SJSA1 (cell line): ENCODE measurements around the gene GPR152. TPM values are rescaled to one million over a fixed set of nuclear protein-coding genes. Genes with fewer than 3 reads are reported as not detected.
A peak's percentile ranks its signal among the peaks of the same experiment; 100 is the strongest.
"Not testable (repeated sequence)": the region's sequence is repeated elsewhere in the genome, so short reads cannot be mapped to it uniquely, and the experiment has no call there.

Source experiments
- DNase-seq, 2 experiments: peaks; one replicate each; pipeline ENCODE4 v3.0.0-alpha.2; 2015 to 2020; ENCODE audit warnings: low spot score in 2 of 2, low read depth in 1 of 2
- H3K27ac ChIP-seq: fragments of 250-450 bp; sonication (Bioruptor Pico); 2 replicates; pipeline ENCODE4 v1.5.1; 2020; ENCODE audit warnings: mild to moderate bottlenecking, moderate library complexity
- H3K27me3 ChIP-seq: fragments of 250-450 bp; sonication (Bioruptor Pico); replicated peaks from 2 replicates; pipeline ENCODE4 v1.5.1; 2020; ENCODE audit warnings: mild to moderate bottlenecking, moderate library complexity
- H3K36me3 ChIP-seq: fragments of 250-450 bp; sonication (Bioruptor Pico); 2 replicates; pipeline ENCODE4 v1.5.1; 2020; ENCODE audit warnings: mild to moderate bottlenecking
- H3K4me1 ChIP-seq: fragments of 250-450 bp; sonication (Bioruptor Pico); replicated peaks from 2 replicates; pipeline ENCODE4 v1.6.1; 2021; ENCODE audit warnings: mild to moderate bottlenecking
- H3K4me3 ChIP-seq: fragments of 250-450 bp; sonication (Bioruptor Pico); 2 replicates; pipeline ENCODE4 v1.5.1; 2020; ENCODE audit warnings: mild to moderate bottlenecking
- H3K9me3 ChIP-seq: fragments of 250-450 bp; sonication (Bioruptor Pico); replicated peaks from 2 replicates; pipeline ENCODE4 v1.5.1; 2020; ENCODE audit warnings: mild to moderate bottlenecking
- total RNA-seq: library from RNA; depleted of rRNA; stranded (reverse); fragments of >200 nt; shearing (Covaris generic); gene quantifications from 2 replicates; pipeline ENCODE4 v1.2.3, GENCODE V29; 2014

GPR152 gene
- total RNA-seq, 1 experiment from 2014 or later: not detected

DNA sequence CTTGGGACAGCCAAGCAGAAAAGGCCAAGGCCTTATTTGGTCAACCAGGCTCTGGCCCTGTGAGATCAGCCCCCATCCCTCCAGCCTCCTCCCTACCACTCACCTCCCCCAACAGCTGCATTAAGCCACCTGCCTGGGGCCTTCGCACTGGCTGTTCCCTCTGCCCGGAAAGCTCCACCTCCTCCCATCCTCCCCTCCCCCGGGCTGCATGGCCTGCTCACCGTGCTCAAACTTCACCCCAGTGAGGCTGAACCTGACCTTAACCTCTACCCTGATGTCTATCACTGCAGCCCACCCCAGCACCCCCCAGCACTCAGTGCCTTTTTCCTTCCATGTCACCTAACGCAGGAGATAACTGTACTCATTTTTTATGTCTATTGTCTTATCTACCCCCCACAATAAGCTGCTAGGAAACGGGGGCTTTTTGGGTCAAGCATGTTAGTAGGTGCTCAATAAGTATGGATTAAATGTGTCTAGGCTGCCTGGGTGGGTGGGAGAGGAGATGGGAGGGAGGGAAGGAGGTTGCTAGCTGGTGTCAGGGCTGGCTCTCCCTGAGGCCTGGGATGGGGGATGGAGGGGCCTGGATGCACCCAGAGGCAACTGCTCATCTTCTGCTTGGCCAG, 16.0 kb downstream of the GPR152 start:
- Histone ChIP-seq H3K9me3 (no peaks in the 10 kb centered on the region), H3K4me3 (no peak overlapping the region), H3K27ac (no peak overlapping the region), H3K27me3 (no peaks in the 10 kb centered on the region), H3K36me3 (peaks cover 96% of the 10 kb centered on the region), H3K4me1 (no peaks in the 10 kb centered on the region)
- no peak for DNase-seq

DNA sequence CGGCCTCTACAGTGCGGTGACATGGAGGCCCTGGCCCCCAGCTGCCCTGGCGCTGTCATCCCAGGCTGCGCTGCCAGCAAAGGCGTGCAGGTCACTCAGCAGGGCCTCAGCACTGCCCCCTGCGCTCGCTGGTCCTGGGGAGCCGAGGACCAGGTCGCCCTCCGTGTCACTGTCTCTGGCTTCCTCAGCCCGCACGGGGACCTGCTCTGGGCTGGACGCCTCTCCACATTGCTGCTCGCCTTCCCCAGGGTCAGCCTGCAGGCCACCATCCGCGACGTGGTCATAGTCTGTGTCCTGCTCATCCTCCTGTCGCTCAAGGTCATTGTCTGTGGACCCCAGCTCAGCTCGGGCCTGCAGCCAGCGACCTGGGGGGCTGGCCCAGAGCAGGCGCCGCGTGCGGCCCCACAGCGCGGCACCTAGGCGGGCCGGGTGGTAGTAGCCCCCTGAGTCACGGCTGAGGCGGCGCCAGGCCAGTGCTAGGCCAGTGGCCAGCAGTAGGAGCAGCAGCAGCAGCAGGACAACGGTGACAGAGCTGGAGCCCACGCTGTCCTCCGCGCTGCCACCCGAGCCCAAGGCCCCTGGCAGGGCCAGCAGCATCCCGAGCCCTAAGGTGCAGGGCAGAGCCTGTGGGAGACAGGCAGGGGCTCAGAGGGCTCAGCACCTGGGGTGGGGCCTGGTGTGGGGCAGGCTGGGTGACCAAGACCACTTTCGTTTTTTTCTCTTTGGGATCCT, 16.6 kb downstream of the GPR152 start:
- no peaks in the 10 kb centered on the region for H3K9me3 ChIP-seq
- peaks cover 96% of the 10 kb centered on the region for H3K36me3 ChIP-seq
- no peak for DNase-seq
- H3K27ac ChIP-seq: no peak overlapping the region
- H3K4me1 ChIP-seq: no peaks in the 10 kb centered on the region
- no peak overlapping the region for H3K4me3 ChIP-seq
- no peaks in the 10 kb centered on the region for H3K27me3 ChIP-seq

DNA sequence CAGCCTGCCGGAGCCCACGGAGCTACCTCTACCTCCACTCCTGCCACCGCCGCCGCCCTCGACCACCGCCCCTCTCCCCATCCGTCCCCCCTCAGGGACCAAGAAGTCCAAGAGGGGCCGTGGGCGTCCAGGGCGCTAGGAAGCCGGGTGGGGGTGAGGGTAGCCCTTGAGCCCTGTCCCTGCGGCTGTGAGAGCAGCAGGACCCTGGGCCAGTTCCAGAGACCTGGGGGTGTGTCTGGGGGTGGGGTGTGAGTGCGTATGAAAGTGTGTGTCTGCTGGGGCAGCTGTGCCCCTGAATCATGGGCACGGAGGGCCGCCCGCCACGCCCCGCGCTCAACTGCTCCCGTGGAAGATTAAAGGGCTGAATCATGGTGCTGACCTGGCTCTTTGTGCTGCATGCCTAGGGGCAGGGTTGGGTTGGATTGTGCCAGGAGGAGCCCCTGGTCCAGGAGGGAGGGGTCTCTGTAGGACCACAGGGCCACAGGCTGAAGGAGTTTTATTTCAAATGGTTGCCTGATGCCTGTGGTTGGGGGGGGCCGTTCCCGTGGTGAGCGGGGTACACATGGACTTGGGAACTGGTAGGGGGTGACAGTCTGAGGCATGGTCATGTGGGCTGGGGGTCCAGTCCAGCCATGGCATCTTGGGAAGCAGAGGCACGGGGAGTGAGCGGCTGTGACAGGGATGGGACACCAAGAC, 17.4 kb downstream of the GPR152 start:
- no peak overlapping the region for H3K4me3 ChIP-seq
- H3K27ac ChIP-seq: no peak overlapping the region
- H3K4me1 ChIP-seq: no peaks in the 10 kb centered on the region
- DNase-seq: no peak
- no peaks in the 10 kb centered on the region for H3K27me3 ChIP-seq
- no peaks in the 10 kb centered on the region for H3K9me3 ChIP-seq
- H3K36me3 ChIP-seq: peaks cover 96% of the 10 kb centered on the region

DNA sequence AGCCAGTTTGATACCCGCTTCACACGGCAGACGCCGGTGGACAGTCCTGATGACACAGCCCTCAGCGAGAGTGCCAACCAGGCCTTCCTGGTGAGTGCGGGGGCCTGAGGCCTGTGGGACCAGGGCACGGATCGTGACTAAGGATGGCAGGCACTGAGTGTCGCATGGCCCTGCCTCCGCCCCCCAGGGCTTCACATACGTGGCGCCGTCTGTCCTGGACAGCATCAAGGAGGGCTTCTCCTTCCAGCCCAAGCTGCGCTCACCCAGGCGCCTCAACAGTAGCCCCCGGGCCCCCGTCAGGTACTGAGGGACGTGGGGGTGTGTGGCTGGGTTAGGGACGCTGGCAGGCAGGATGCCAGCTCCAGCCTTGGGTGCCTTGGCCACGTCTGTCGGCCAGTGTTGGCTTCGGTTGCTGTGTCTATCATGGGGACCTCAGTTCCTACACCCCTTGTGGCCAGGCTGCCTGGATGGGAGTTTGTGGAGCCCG, 18.1 kb downstream of the GPR152 start:
- Histone ChIP-seq H3K9me3 (no peaks in the 10 kb centered on the region), H3K27me3 (no peaks in the 10 kb centered on the region), H3K4me3 (no peak overlapping the region), H3K4me1 (peaks cover under 1% of the 10 kb centered on the region), H3K36me3 (peaks cover 96% of the 10 kb centered on the region), H3K27ac (no peak overlapping the region)
- DNase-seq: no peak

DNA sequence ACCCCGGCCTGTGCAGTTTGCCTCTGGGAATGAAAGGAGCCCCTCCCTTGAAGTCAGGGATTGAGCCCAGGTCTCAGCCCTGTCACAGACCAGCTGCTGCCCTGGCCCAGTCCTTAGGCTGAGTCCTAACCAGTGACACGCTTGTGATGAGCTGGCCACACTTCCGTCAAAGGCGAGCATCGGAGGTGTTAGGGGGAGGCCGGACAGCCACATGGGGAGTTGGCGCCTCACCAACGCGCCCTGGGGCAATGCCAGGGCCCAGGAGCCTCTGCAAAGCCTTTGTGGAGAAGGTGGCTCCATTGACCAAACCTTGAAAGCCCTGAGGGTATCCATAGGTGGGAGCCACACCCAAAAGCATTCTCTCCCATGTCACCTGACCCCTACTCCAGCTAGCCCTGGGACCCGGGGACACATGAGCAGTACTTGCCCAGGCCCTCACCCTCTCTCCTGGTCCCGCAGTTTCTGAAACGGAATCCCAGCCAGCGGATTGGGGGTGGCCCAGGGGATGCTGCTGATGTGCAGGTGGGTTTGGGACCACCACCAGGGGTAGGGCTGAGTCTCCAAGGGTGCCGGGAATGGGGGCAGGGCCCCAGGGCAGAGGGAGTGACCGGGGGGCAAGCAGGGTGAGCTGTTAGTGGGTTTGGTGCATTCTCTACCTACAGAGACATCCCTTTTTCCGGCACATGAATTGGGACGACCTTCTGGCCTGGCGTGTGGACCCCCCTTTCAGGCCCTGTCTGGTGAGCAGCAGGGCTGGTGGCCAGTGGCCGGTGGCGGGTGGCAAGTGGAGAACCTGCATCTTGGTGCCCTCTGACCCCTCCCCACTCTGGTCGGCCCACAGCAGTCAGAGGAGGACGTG, 18.8 kb downstream of the GPR152 start:
- H3K9me3 ChIP-seq: no peaks in the 10 kb centered on the region
- no peaks in the 10 kb centered on the region for H3K27me3 ChIP-seq
- DNase-seq: no peak
- H3K4me1 ChIP-seq: peaks cover 6% of the 10 kb centered on the region
- no peak overlapping the region for H3K27ac ChIP-seq
- peaks cover 94% of the 10 kb centered on the region for H3K36me3 ChIP-seq
- no peak overlapping the region for H3K4me3 ChIP-seq

DNA sequence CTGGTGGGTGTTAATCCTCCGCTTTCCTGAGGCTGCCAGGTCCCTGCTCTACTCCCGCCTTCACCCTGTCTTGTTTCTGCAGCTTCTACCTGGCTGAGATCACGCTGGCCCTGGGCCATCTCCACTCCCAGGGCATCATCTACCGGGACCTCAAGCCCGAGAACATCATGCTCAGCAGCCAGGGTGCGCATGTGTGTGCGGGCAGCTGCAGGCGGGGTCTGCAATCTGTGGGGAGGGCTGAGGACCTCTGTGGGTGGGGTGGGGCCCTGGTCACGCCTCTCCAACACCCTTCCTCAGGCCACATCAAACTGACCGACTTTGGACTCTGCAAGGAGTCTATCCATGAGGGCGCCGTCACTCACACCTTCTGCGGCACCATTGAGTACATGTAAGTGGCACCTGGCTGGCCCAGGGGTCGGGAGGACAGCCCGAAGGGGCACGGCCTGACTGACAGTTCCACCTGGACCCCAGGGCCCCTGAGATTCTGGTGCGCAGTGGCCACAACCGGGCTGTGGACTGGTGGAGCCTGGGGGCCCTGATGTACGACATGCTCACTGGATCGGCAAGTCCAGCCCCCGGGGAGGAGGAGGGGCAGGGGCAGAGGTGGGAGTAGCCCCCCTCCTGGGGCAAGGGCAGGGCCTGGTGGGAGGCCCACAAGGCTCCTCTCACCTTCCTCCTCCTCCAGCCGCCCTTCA, 19.7 kb downstream of the GPR152 start:
- no peak overlapping the region for H3K27ac ChIP-seq
- H3K27me3 ChIP-seq: no peaks in the 10 kb centered on the region
- no peaks in the 10 kb centered on the region for H3K9me3 ChIP-seq
- no peak for DNase-seq
- peaks cover 6% of the 10 kb centered on the region for H3K4me1 ChIP-seq
- H3K4me3 ChIP-seq: no peak overlapping the region
- H3K36me3 ChIP-seq: peaks cover 87% of the 10 kb centered on the region

DNA sequence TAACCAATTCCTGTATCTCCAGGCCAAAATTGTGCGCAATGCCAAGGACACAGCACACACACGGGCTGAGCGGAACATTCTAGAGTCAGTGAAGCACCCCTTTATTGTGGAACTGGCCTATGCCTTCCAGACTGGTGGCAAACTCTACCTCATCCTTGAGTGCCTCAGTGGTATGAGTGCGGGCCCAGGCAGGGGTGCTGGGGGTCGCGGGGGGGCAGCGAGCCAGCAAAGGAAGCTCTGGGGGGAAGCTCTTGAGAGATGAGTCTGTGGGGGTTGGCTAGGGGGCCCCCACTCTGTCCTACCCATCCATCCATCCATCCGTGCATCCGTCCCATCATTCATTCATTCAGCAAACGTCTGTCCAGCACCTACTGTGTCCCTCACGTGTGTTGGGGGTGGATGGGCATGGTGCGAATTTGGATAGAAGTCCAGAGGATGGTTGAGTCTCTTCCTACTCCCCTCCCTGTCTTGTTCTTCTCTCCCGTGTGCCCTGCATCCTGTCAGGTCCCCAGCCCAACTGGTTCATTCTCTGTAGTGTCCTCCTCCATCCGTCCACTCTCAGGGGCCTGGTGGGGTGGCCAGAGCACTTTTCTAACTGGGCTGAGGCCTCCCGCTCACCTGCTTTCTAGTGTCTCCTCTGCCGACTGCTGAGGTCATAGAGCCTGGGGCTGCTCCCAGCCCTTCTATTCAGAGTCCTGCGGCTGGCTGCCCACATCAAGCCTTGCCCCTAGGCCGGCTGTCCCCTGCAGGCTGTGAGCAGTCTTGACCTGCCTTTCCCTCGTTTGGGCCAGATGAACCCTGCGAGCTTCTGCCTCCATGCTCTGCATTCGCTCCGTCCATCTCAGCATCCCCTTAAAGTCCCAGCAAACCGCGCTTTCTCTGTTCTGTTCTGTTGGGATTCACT, 20.9 kb downstream of the GPR152 start:
- no peak for DNase-seq
- no peak overlapping the region for H3K27ac ChIP-seq
- H3K36me3 ChIP-seq: peaks cover 79% of the 10 kb centered on the region
- H3K4me1 ChIP-seq: peaks cover 13% of the 10 kb centered on the region
- no peaks in the 10 kb centered on the region for H3K27me3 ChIP-seq
- H3K9me3 ChIP-seq: no peaks in the 10 kb centered on the region
- H3K4me3 ChIP-seq: no peak overlapping the region

DNA sequence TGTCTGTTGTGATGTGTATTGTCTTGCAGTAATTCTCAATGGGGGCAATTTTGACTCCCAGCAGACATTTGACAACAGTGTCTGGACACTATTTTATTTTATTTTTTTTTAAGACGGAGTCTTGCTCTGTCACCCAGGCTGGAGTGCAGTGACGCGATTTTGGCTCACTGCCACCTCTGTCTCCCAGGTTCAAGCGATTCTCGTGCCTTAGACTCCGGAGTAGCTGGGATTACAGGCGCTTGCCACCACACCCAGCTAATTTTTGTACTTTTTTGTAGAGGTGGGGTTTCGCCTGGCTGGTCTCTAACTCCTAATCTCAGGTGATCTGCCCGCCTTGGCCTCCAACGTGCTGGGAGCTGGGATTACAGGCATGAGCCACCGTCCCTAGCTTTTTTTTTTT, 22.8 kb downstream of the GPR152 start:
- Histone ChIP-seq H3K4me3 (no peak overlapping the region), H3K27me3 (no peaks in the 10 kb centered on the region), H3K27ac (no peak overlapping the region), H3K36me3 (peaks cover 60% of the 10 kb centered on the region), H3K4me1 (peaks cover 13% of the 10 kb centered on the region), H3K9me3 (no peaks in the 10 kb centered on the region)
- no peak for DNase-seq

DNA sequence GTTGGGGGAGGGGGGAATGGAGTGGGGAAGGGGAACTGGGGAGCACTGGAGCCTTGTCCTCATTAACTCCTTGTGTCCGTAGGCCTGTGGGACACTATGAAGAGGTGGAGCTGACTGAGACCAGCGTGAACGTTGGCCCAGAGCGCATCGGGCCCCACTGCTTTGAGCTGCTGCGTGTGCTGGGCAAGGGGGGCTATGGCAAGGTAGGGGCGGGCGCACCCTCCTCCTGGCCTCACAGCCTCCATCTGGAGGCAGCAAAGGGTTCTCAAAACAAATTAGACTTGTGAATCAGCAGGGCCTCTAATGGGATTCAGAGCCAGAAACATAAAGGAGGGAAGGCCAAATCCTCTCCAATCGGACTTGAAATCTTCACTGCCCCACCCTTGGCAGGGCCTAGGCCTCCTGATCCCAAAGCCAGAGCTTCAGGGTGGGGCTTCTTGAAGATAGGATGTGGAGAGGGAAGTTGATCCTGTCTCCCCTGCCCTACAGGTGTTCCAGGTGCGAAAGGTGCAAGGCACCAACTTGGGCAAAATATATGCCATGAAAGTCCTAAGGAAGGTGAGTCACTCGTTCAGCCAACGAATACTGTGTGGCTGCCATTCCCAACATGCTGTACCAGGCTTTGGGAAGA, 23.4 kb downstream of the GPR152 start:
- DNase-seq: no peak
- H3K27ac ChIP-seq: no peak overlapping the region; the same call in 1 of the 2 replicates

DNA sequence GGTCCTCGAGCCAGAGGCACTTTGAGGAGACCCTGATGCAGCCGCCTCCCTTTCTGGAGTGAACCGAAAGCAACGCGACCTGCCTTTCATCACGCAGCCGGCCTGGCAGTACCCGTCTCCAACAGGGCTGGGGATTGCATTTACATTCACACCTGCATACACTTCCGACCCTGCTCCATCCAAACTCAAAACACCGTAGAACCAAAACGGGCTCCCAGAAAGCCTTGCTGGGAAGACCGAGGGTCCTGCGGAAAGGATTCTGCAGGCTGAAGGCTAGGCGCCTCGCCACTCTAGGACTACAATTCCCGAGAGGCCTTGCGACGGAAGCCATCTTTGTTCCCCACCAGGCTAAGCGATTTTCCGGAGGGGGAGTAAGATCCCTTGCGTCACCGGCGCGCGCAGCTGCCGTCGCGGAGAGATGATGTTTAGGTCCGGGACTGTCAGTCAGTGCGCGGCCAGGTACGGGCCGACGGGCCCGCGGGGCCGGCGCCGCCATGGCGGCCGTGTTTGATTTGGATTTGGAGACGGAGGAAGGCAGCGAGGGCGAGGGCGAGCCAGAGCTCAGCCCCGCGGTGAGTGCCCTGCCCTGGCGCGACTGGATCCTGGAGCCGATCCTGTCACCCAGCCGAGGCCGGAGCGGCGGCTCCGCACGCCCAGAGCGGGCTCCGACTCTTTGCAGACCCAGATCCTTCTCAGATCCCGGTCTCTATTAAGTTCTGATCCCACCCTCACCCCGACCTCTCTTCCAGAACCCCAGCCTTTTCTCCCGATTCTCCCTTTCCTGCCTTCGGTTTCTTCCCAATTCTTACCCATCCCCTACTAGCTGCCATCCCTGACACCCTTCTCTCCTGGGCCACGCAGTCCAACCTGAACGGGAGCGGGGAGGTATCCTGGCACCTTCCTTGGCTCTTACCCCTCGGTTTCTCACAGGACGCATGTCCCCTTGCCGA, 24.2 kb downstream of the GPR152 start, which contains the start of gene RPS6KB2:
Gene RPS6KB2 (plus strand): TSS at position 443 of the 950 bp plus-strand sequence. CDS start 52 bp downstream, at position 495.
- no peaks in the 10 kb centered on the region for H3K9me3 ChIP-seq
- peak within 1 kb of the TSS; percentile 50 for H3K27ac ChIP-seq
- peak; percentile 100 for DNase-seq
- no peaks in the 10 kb centered on the region for H3K27me3 ChIP-seq
- H3K36me3 ChIP-seq: peaks cover 46% of the 10 kb centered on the region
- peak within 1 kb of the TSS; percentile 81 for H3K4me3 ChIP-seq
- H3K4me1 ChIP-seq: peaks cover 13% of the 10 kb centered on the region

More for the DNA sequence above, 23.4 kb downstream of the GPR152 start:
- Histone ChIP-seq H3K27me3 (no peaks in the 10 kb centered on the region), H3K4me1 (peaks cover 13% of the 10 kb centered on the region), H3K9me3 (no peaks in the 10 kb centered on the region), H3K36me3 (peaks cover 55% of the 10 kb centered on the region), H3K4me3 (peak overlapping the region; percentile 81)

DNA sequence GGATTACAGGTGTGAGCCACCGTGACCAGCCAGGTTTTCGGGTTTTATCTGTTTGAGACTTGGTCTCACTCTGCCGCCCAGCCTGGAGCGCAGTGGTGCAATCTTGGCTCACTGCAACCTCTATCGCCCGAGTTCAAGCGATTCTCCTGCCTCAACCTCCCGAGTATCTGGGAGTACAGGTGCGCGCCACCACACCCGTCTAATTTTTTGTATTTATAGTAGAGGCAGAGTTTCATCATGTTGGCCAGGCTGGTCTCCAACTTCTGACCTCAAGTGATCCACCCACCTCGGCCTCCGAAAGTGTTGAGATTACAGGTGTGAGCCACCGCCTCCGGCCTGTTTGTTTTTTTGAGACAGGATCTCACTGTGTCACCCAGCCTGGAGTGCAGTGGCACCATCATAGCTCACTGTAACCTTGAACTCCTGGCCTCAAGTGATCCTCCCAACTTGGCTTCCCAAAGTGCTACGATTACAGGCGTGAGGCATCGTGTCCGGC, 25.1 kb downstream of the GPR152 start:
- not testable (repeated sequence) for H3K27ac ChIP-seq, H3K9me3 ChIP-seq, H3K27me3 ChIP-seq, DNase-seq
- Histone ChIP-seq H3K4me3 (peak overlapping the region; percentile 81), H3K4me1 (peaks cover 13% of the 10 kb centered on the region), H3K36me3 (peaks cover 37% of the 10 kb centered on the region)
